ENCODE data around the gene GATA1. TPM values are rescaled to one million over a fixed set of nuclear protein-coding genes. Genes with fewer than 3 reads are reported as not detected.

Gene GATA1
- total RNA-seq, 1 donor from 2014 or later, result 1.2 TPM

GRCh38 chrX:48831909-48832291 is 45.5 kb downstream of the GATA1 start:
- no peaks in the 10 kb centered on the region for H3K27me3 ChIP-seq

GRCh38 chrX:48833542-48834138 is 47.2 kb downstream of the GATA1 start:
- no peaks in the 10 kb centered on the region for H3K4me1 ChIP-seq
- no peak overlapping the region for H3K4me3 ChIP-seq
- intact Hi-C loops (cut with DNase I), result no loop called here
- H3K36me3 ChIP-seq, result no peaks in the 10 kb centered on the region
- DNase-seq (ENCODE audit: extremely low spot score in 2 of 2), result no peak
- H3K27ac ChIP-seq, result no peak overlapping the region
- H3K27me3 ChIP-seq, result no peaks in the 10 kb centered on the region
- TF ChIP-seq POLR2AphosphoS5 (IDR thresholded peaks at IDR 0.05; ENCODE audit: insufficient read depth in 1 of 2, low read depth in 1 of 2) (no peak), POLR2A (IDR thresholded peaks at IDR 0.05) (no peak)
- TF ChIP-seq, protein P1, sequence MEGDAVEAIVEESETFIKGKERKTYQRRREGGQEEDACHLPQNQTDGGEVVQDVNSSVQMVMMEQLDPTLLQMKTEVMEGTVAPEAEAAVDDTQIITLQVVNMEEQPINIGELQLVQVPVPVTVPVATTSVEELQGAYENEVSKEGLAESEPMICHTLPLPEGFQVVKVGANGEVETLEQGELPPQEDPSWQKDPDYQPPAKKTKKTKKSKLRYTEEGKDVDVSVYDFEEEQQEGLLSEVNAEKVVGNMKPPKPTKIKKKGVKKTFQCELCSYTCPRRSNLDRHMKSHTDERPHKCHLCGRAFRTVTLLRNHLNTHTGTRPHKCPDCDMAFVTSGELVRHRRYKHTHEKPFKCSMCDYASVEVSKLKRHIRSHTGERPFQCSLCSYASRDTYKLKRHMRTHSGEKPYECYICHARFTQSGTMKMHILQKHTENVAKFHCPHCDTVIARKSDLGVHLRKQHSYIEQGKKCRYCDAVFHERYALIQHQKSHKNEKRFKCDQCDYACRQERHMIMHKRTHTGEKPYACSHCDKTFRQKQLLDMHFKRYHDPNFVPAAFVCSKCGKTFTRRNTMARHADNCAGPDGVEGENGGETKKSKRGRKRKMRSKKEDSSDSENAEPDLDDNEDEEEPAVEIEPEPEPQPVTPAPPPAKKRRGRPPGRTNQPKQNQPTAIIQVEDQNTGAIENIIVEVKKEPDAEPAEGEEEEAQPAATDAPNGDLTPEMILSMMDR (IDR thresholded peaks at IDR 0.05), result no peak
- no peaks in the 10 kb centered on the region for H3K9me3 ChIP-seq

More at GRCh38 chrX:48831909-48832291, 45.5 kb downstream of the GATA1 start:
- no peak for TF ChIP-seq POLR2A (IDR thresholded peaks at IDR 0.05)
- TF ChIP-seq POLR2AphosphoS5 (IDR thresholded peaks at IDR 0.05; ENCODE audit: insufficient read depth in 1 of 2, low read depth in 1 of 2), result no peak
- TF ChIP-seq, protein P1 (IDR thresholded peaks at IDR 0.05), result no peak
- no peak overlapping the region for H3K4me3 ChIP-seq
- H3K36me3 ChIP-seq, result no peaks in the 10 kb centered on the region
- no peak for DNase-seq (ENCODE audit: extremely low spot score in 2 of 2)
- H3K9me3 ChIP-seq, result no peaks in the 10 kb centered on the region
- intact Hi-C loops (cut with DNase I), result no loop called here
- no peak overlapping the region for H3K27ac ChIP-seq
- no peaks in the 10 kb centered on the region for H3K4me1 ChIP-seq

GRCh38 chrX:48834383-48834709 is 48.0 kb downstream of the GATA1 start:
- intact Hi-C loops (cut with DNase I), result no loop called here
- Histone ChIP-seq H3K4me3 (no peak overlapping the region), H3K27me3 (no peaks in the 10 kb centered on the region), H3K4me1 (no peaks in the 10 kb centered on the region), H3K9me3 (no peaks in the 10 kb centered on the region), H3K36me3 (no peaks in the 10 kb centered on the region), H3K27ac (no peak overlapping the region)
- no peak for DNase-seq (ENCODE audit: extremely low spot score in 2 of 2)
- TF ChIP-seq, protein P1 (IDR thresholded peaks at IDR 0.05), result no peak
- TF ChIP-seq POLR2A (IDR thresholded peaks at IDR 0.05) (no peak), POLR2AphosphoS5 (IDR thresholded peaks at IDR 0.05; ENCODE audit: insufficient read depth in 1 of 2, low read depth in 1 of 2) (no peak)

DNA sequence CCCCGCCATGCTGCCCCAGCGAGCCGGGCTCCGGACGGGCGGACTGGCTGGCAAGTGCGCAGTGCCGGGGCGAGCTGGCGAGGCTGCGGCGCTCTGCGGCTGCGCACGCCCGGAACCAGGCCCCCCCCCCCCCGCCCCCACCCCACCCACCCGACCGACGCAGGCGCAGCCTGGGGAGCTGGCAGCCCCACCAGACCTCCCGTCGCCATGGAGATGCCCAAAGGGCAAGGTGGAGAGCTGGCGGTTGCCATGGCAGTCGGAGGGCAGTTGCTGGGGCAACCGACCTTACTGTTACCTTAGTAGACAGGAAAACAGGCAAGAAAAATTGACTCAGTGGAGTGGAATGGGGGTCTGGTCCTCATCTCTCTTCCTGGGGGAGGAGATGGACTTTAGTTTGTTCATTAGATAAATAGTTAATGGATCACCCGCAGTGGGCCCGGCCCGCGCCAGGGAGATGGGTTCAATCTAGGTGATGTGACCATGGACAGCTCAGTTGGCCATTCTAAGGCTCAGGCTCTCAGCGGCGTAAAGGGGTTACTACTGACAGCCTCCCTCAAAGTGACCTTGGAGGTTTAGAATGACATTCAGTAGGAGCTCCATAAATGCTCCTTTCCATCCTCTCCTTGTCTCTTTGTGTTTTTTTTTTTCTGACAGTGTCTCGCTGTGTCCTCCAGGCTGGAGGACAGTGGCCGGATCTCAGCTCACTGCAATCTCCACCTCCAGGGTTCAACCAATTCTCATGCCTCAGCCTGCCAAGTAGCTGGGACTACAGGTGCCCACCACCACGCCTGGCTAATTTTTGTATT is 49.3 kb downstream of the GATA1 start, which contains the start of gene PCSK1N:
PCSK1N (minus strand) TSS at position 87 of the 806 bp plus-strand sequence; CDS start at position 9, 78 bp downstream.
- Histone ChIP-seq H3K4me1 (no peaks in the 10 kb centered on the region), H3K36me3 (no peaks in the 10 kb centered on the region), H3K27me3 (no peaks in the 10 kb centered on the region), H3K27ac (no peak within 1 kb of the TSS), H3K9me3 (no peaks in the 10 kb centered on the region), H3K4me3 (peak within 1 kb of the TSS; percentile 18 to 26)
- DNase-seq (ENCODE audit: extremely low spot score in 2 of 2), result no peak
- TF ChIP-seq, protein P1 (IDR thresholded peaks at IDR 0.05), result no peak
- TF ChIP-seq POLR2A (IDR thresholded peaks at IDR 0.05) (no peak), POLR2AphosphoS5 (IDR thresholded peaks at IDR 0.05; ENCODE audit: insufficient read depth in 1 of 2, low read depth in 1 of 2) (no peak)
- intact Hi-C loops (cut with DNase I), result no loop called here

GRCh38 chrX:48839686-48840085 is 53.3 kb downstream of the GATA1 start:
- no peak for DNase-seq (ENCODE audit: extremely low spot score in 2 of 2)
- H3K9me3 ChIP-seq, result no peaks in the 10 kb centered on the region
- no peaks in the 10 kb centered on the region for H3K36me3 ChIP-seq
- no peaks in the 10 kb centered on the region for H3K4me1 ChIP-seq
- H3K4me3 ChIP-seq, result no peak overlapping the region
- no peak overlapping the region for H3K27ac ChIP-seq
- no peaks in the 10 kb centered on the region for H3K27me3 ChIP-seq
- intact Hi-C loops (cut with DNase I), result no loop called here
- TF ChIP-seq POLR2A (IDR thresholded peaks at IDR 0.05), result no peak
- TF ChIP-seq, protein P1 (IDR thresholded peaks at IDR 0.05), result no peak
- no peak for TF ChIP-seq POLR2AphosphoS5 (IDR thresholded peaks at IDR 0.05; ENCODE audit: insufficient read depth in 1 of 2, low read depth in 1 of 2)

Data from vagina (tissue), 2 donors.